ENCODE data around the gene UNC13B. TPM values are rescaled to one million over a fixed set of nuclear protein-coding genes. Genes with fewer than 3 reads are reported as not detected.
A peak's percentile ranks its signal among the peaks of the same experiment; 100 is the strongest.

UNC13B gene
- total and polyA plus RNA-seq, 7 donors, result 7.0 to 12.9 (median 10.5) TPM

DNA sequence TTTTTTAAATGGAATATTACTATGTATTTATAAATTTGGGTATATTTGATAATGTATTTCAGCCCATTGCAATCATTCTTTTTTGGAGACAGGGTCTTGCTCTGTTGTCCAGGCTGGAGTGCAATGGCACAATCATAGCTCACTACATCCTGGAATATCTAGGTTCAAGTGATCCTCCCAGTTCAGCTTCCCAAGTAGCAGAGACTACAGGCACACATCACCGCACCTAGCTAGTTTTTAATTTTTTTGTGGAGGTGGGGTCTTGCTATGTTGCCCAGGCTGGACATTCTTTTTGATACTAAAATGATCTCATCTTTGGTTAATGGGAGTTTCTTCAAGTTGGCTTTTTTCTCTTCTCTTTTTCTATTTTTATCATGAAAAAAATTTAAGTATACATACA lies 91.3 kb downstream of the UNC13B start:
- H3K4me3 ChIP-seq, result no peak overlapping the region
- H3K36me3 ChIP-seq (ENCODE audit: insufficient read depth in 1 of 2, low read depth in 1 of 2), result no peaks in the 10 kb centered on the region
- no peak for TF ChIP-seq CTCF (IDR thresholded peaks at IDR 0.05)
- 98 to 100% (median 100%) methylated on average over 1 of the region's 1 CpG for WGBS, 3 donors
- no peak for ATAC-seq
- H3K9me3 ChIP-seq, result no peaks in the 10 kb centered on the region
- intact Hi-C loops (cut with DNase I), result loop anchor here in 1 of 2 donors (10.0 kb wide), 1 partner anchor 358 kb away; a partner anchor contains a TSS
- H3K27ac ChIP-seq, result no peak overlapping the region
- no peaks in the 10 kb centered on the region for H3K27me3 ChIP-seq (ENCODE audit: insufficient read depth in 3 of 3, low read length in 2 of 3)
- H3K4me1 ChIP-seq, result no peaks in the 10 kb centered on the region
- no peak for DNase-seq

- no peak for TF ChIP-seq CTCF (IDR thresholded peaks at IDR 0.05)
- H3K9me3 ChIP-seq, result no peaks in the 10 kb centered on the region
- intact Hi-C loops (cut with DNase I), result loop anchor here in 1 of 2 donors (10.0 kb wide), 1 partner anchor 359 kb away; a partner anchor contains a TSS
- DNase-seq (no peak), ATAC-seq (no peak)
- no peaks in the 10 kb centered on the region for H3K27me3 ChIP-seq (ENCODE audit: insufficient read depth in 3 of 3, low read length in 2 of 3)
- H3K36me3 ChIP-seq (ENCODE audit: insufficient read depth in 1 of 2, low read depth in 1 of 2), result no peaks in the 10 kb centered on the region
- no peak overlapping the region for H3K4me3 ChIP-seq
- peaks cover 9% of the 10 kb centered on the region for H3K4me1 ChIP-seq
- no peak overlapping the region for H3K27ac ChIP-seq
These were observed 92.4 kb downstream of the UNC13B start for GRCh38 chr9:35254237-35254636.

GRCh38 chr9:35254984-35255857 lies 93.4 kb downstream of the UNC13B start:
- 76 to 81% (median 80%) methylated on average over 8 of the region's 8 CpGs for WGBS, 3 donors

DNA sequence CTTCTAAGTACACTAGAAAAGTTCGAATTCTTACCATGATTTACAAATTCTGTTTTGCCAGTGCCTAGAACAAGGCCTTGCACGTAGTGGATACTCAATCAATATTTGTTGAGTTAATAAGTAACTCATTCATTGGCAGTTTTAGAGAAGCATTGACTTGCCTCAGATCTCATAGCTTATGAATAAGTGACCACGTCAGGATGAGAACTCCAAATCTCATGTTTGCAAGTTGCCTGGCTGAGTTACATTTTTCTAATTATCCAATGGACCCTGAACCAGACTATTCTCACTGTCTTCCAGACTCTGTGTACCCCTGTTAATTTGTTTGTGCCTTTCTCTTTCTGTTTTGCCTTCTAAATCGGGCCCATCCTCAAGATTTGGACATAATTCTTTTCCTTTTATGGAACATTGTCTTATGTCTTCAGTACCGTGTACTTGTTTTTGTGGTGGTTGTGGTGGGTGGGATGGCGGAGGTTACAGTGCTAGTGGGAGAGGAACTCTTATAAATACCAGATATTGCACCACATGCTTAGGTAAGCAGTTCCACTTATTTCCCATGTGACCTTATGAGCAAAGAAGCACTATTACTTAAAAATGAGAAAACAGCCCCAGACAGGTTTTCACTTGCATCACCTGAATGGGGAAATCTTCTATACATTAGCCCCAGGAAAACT lies 96.3 kb downstream of the UNC13B start:
- no peaks in the 10 kb centered on the region for H3K9me3 ChIP-seq
- ATAC-seq, result peak in 1 of 4 donors; percentile 33

More at GRCh38 chr9:35254984-35255857, 93.4 kb downstream of the UNC13B start:
- DNase-seq (no peak), ATAC-seq (no peak)
- no peaks in the 10 kb centered on the region for H3K36me3 ChIP-seq (ENCODE audit: insufficient read depth in 1 of 2, low read depth in 1 of 2)
- no peak overlapping the region for H3K4me3 ChIP-seq
- no peaks in the 10 kb centered on the region for H3K9me3 ChIP-seq
- peaks cover 11% of the 10 kb centered on the region for H3K4me1 ChIP-seq
- no peaks in the 10 kb centered on the region for H3K27me3 ChIP-seq (ENCODE audit: insufficient read depth in 3 of 3, low read length in 2 of 3)
- no peak overlapping the region for H3K27ac ChIP-seq
- intact Hi-C loops (cut with DNase I), result loop anchor here in 1 of 2 donors (5.0 to 10.0 kb wide), 2 partner anchors 138 to 360 kb away; partner anchors contain the start of gene ATOSB
- no peak for TF ChIP-seq CTCF (IDR thresholded peaks at IDR 0.05)

More for the DNA sequence above, 96.3 kb downstream of the UNC13B start:
- H3K4me1 ChIP-seq, result peaks cover 11% of the 10 kb centered on the region
- H3K27ac ChIP-seq, result no peak overlapping the region
- H3K27me3 ChIP-seq (ENCODE audit: insufficient read depth in 3 of 3, low read length in 2 of 3), result no peaks in the 10 kb centered on the region
- no peak for DNase-seq
- intact Hi-C loops (cut with DNase I), result loop anchor here in 1 of 2 donors (5.0 to 10.0 kb wide), 2 partner anchors 141 to 363 kb away; partner anchors contain the start of gene ATOSB
- 87 to 91% (median 88%) methylated on average over 6 of the region's 6 CpGs for whole genome bisulfite sequencing, 3 donors
- no peaks in the 10 kb centered on the region for H3K36me3 ChIP-seq (ENCODE audit: insufficient read depth in 1 of 2, low read depth in 1 of 2)
- no peak for TF ChIP-seq CTCF (IDR thresholded peaks at IDR 0.05)
- H3K4me3 ChIP-seq, result no peak overlapping the region

All from psoas muscle (tissue), 8 donors.